GM19043 (cell line): ENCODE data around the gene PACS2.

Source experiments
- ATAC-seq: cut with Tn5 transposase; IDR thresholded peaks from one replicate; pipeline ENCODE4 v1.9.1; 2021; ENCODE audit warnings: low read depth; ENCODE audit not compliant: unreplicated experiment

The PACS2 gene

DNA sequence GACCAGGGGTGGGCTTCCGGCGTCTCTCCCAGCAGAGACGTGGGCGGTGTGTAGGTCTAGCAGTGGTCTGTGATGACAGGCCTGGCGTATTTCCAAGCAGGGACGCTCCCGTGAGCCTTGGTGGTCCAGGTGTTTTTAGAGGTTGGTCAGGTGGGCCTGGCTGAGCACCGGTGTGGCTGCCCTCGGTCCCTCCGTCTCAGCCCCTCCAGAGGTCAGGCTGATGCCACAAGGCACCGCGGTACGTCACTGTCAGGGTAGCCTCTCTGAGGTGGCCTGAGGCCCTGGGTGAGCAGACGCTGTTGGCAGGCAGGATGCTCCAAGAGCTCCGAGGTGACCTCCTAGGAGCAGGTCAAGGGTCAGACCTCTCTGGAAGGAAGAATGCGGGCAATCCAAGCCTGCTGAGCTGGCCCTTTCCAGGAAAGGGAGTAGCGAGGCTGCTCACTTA is 118.6 kb downstream of the PACS2 start:
- no peak for ATAC-seq

DNA sequence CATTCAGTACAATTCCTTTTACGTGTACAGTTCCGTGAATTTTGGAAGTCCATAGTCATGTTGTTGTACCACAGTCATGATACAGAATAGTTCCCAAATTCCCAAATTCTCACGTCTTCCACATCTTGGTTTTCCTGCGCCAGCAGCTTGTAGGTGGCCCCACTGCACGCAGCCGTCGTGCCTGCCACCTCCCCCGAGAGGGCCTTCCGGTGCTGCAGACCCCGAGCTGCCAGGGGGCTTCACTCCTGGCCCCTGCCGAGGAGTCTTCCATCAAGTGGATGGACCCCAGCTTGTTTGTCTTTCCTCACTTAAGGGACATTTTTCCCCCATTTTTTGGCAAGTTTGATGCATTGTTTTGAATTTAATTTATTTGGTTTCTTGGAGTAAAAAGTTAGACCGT is 121.9 kb downstream of the PACS2 start:
- no peak for ATAC-seq

DNA sequence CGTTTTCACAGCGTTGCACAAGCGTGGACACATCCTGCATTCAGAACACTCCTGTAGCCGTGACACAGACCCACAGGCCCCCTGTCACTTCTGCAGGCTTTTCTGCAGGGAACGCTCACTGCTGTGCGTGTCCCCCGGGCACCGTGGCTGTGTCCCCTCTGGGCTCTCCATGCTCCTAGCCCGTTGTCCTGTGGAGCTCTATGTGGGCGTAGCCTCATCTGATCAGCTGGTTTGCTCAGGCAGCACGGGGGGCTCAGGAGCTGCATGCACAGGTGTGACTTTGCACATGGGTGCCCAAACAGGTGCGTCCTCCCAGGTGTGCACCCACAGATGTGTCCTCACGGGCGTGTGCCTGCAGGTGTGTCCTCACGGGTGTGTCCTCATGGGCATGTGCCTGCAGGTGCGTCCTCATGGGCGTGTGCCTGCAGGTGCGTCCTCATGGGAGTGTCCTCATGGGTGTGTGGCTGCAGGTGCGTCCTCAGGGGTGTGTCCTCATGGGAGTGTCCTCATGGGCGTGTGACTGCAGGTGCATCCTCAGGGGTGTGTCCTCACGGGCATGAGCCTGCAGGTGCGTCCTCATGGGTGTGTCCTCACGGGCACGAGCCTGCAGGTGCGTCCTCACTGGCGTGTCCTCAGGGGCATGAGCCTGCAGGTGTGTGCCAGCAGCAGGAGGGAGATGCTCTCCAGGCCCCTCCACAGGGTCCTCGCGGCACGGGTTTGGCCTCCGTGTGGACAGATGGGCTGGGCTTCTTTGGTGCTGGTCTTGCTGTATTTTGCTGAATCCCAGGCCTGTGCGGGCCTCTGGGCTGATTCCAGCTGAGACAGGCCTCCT is 122.6 kb downstream of the PACS2 start:
- ATAC-seq = no peak

DNA sequence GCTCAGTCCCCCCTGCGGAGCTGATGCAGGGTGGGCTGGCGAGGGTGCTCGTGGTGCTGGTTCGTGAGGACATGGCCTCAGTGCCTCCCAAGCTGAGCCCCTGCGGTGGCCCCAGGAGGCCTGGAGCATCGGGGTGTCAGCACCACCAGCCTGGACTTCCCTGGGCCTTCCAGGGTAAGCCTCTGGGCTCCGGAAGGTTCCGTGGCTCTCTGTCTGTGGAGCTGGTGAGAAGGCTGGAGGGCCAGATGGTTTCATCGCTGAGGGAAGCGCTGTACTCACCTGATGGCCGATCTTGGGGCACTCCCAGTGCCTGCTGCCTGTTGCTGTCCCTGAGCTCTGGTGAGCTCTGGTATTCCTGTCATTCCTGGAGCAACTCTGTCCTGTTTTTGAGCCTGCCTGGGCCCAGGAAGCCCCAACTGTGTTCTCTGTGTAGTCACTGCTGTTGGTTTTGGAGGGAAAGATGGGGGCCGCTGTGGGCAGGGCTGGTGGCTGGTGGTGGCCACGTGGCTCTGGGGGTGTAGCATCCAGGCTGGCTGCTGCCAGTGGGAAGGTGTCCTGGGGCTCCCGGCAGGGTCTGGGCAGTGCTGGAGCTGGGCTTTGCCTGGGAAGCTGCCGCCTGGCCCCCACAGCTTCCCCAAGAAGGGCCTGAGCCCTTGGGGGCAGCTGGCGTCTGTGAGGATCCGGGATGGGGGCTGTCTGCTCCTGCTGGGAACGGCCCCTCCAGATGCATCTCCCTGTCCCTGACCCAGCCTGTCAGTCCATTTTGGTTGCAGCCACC is 123.4 kb downstream of the PACS2 start:
- ATAC-seq = no peak

DNA sequence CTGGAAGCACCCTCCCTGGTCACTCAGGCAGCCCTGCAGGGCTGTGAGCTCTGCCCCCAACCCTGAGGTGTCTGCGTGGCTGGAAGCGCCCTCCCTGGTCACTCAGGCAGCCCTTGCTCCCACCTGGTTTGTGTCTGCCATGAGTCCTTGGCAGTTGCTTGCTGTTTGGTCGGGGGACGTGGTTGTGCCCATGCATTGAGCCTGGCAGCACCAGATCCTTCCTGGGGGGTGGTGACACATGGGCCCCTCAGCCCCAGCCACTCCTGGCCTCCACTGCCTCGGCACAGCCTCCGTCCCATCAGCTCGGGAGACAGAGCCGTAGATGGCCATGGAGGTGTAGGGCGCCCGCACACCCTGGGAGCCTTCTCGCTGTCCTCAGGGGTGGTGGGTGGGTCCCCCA is 124.6 kb downstream of the PACS2 start:
- ATAC-seq = no peak

DNA sequence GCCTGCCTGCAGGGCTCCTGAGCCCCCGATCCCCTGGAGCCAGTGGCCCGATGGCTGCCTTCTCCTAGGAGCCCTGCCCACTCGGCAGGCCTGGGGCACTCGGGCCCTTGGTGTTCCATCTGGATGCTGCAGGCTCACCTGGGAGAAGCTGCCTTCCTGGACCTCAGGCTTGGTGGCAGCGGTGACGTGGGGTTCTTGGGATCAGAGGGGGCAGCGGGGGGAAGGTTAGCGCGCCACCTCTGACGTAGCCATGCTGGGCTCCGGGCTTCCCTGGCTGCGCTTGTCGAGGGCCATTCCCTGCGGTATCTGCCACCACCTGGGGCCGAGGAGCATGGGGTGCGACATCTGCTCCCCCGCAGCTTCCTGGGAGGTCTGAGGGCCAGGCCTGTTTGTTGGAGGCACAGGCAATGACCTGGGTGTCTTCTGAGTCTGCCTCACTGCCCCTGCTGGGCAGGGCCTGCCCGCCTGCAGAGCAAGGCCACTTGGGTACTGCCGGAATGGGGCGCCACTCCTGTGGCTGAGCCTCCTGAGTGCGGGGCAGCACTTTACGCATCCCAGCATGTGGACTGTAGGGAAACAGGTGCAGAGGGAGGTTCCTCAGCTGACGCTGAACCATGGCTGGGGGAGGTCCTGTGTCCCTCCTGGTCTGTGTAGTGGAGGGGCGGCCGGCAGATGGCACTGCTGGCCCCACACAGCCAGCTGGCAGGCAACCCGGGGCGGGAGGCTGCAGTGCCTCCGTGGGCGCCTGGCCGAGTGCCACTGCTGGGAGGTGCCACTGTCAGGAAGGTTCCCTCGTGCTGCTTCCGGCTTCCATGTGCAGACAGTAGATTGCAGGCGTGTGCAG is 125.4 kb downstream of the PACS2 start:
- ATAC-seq = no peak

DNA sequence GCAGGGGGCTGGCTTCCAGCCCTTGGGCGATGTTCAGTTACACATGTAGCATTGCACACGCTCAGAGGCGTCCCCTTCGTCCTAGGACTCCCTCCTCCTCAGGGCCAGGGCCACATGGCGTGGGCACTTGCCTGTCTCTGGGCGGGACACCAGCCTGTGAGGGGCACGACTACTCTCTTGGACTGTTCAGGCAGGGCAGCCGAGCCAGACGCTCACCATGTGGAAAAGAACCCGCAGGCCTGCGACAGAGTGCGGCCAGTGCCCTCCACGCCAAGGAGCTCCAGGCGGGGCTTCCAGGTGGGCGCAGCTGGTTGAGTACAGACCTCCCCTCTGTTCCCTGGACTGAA is 126.0 kb downstream of the PACS2 start:
- ATAC-seq = no peak

DNA sequence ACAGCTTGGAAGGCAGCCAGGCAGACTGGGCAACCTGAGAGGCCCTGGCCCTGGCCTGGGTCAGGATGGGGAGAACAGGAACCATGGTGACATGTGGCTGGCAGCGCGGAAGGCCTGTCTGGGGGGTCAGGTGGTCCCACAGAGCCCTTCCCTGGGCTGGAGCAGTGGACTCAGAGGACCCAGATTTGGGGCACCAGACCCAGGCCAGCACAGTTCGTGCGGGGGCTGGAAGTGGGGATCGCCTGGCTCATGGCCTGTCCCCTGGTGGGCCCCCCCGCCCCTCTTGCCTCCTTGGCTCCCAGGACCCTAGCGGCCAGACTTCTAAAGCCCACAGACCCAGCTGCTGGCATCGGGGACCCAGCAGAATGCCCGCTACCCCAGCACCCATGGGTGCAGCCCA is 126.4 kb downstream of the PACS2 start:
- ATAC-seq = no peak

DNA sequence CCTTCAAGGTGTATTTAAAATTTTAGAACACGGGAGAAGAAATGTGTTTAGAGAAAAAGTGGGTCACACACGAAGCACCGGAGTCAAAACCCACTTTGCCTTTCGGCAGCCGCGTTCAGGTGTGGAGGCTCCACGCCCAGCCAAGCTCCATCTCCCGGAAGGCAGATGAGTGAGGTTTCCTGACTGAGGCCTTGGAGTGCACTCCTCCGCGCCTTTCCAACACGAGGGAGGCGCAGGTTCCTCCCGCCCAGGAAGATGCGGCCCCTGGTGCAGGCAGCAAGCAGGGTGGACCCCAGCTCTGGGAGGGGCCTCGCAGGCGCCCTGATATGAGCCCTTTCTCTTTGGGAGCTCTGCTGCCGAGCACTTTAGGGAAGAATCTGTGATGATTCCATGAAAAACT is 127.6 kb downstream of the PACS2 start:
- no peak for ATAC-seq

DNA sequence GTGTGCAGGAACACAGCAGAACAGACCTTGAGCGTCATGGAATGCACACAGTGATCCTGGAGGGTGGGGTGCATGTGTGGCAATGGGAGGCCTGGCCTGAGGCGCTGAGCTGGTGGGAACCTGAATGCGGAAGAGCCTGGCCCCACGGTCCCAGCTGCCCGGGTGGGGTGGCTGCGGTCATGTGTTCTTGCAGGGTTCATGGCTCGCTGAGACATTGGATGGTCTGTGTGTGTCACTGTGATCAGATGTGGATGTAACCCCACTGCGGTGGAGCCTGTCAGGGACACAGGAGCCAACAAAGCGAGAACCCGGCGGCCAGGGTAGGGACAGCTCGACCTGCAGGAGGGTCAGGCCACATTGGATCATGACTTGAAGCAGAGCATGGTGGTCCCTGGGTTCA is 128.3 kb downstream of the PACS2 start:
- no peak for ATAC-seq

DNA sequence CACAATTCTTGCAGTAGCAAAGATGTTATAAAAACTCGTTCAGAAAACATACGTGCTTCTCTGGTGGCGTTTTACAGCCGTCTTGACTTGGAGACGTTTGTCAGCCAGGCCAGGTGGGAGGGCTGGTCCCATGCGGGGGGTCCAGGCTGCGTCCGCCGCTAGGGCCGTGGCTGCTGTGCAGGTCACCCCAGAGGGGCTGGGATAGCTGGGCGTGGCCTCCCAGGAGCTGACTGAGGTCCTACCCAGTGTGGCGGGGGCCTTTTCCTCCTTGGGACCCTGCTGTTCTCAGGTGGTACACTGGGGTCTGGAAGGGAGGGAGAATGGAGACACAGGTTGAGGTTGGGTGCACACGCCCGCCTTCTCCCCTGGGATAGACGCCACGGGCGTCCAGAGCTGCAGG is 130.3 kb downstream of the PACS2 start:
- no peak for ATAC-seq

DNA sequence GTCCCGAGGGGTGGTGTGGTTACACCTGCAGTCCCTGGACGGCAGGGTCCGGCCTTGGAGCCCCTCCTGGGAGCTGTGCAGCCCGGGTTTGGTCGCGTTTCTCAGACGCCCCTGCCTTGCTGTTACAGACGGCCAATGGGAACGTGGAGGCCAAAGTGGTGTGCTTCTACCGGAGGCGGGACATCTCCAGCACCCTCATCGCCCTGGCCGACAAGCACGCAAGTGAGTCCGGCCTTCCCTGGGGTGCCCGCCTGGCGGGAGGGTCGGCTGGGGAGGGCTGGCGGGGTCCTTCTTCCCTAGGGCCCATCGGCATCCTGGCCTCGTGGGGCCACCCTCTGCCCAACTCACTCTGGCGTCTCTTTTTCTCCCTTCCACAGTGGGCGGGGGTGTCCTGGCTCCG is 130.7 kb downstream of the PACS2 start:
- ATAC-seq = no peak

DNA sequence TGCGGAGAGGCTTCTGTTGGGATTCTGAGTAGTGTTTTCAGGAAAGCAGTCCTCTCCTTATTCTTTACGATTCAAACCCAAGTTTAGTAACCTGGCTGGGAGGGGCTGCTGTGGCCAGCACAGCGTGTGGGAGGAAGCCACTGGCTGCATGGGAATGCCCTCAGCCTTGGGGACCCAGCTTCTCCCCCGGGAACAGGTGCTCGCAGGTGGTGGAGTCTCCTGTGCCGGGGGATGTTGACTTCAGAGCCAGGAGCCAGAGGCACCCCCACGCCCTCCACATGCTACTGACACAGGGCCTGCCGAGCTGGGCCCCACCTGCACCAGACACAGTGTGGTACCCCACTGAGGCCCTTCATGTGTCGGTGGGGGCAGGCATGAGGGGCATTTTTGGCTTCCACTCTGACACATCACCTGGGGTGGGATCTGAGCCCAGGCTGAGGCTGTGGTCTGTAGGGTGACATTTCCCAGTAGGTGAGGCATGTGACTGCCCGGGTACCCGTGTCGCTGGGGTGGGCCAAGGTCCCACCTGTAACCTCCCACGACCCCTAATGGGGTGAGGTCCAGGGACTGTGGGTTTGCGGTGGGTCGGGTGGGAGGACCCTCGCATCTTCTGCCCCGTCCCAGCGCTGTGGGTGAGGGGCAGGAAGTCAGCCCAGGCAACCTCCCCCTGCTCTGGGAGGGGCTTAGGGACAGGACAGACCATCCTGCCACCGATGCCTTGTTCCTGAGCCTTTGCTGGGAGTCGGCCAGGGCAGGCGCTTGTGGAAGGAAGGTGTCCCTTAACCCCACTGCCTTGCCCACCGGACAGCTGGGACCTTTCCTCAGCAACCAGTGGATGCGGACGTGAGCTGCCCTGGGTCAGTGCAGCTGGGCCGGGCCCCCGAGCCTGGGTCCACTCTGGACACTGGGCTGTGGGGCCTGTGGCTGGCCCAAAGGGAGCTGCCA is 131.6 kb downstream of the PACS2 start:
- no peak for ATAC-seq

DNA sequence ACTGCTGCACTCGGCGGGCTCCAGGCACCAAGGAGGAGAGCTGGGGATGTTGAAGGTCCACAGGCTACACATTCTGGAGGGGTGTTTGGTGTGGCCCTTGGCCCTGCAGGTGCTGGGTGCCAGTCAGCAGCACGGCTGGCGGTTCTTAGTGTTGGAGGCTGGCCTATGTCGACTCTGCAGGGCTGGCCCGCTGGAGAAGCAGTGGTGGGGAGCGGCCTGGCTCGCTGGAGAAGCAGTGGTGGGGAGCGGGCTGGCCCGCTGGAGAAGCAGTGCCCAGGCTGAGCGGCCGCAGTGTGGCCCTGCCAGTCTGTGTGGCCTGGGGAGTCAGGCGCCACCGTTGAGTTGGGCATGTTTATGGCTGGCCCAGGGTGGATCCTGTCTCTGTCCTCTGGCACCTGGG is 132.4 kb downstream of the PACS2 start:
- no peak for ATAC-seq
